Skeletal muscle satellite cell (primary cell): Measurements from ENCODE around the gene ADAM19.

ENCODE experiments used
- H3K27me3 ChIP-seq: 2 replicates; pipeline ENCODE4 v1.7.0; 2013; ENCODE audit warnings: low read length; ENCODE audit not compliant: control insufficient read depth, insufficient read depth
- H3K36me3 ChIP-seq: 2 replicates; pipeline ENCODE4 v1.7.0; 2013; ENCODE audit warnings: mild to moderate bottlenecking, control low read depth, low read length; ENCODE audit not compliant: insufficient read depth
- H3K4me1 ChIP-seq: 2 replicates; pipeline ENCODE4 v1.7.0; 2013; ENCODE audit warnings: low read length; ENCODE audit not compliant: control insufficient read depth, insufficient read depth
- H3K4me2 ChIP-seq: 2 replicates; pipeline ENCODE4 v1.7.0; 2013; ENCODE audit warnings: mild to moderate bottlenecking, low read length
- H3K4me3 ChIP-seq: 2 replicates; pipeline ENCODE4 v1.7.0; 2013; ENCODE audit warnings: low read length
- H3K9ac ChIP-seq: 2 replicates; pipeline ENCODE4 v1.7.0; 2013; ENCODE audit warnings: mild to moderate bottlenecking, low read depth, low read length, moderate library complexity
- H3K9me3 ChIP-seq: replicated peaks from 2 replicates; pipeline ENCODE4 v1.7.0; 2013; ENCODE audit warnings: mild to moderate bottlenecking, control low read depth, low read length

ADAM19 gene

DNA sequence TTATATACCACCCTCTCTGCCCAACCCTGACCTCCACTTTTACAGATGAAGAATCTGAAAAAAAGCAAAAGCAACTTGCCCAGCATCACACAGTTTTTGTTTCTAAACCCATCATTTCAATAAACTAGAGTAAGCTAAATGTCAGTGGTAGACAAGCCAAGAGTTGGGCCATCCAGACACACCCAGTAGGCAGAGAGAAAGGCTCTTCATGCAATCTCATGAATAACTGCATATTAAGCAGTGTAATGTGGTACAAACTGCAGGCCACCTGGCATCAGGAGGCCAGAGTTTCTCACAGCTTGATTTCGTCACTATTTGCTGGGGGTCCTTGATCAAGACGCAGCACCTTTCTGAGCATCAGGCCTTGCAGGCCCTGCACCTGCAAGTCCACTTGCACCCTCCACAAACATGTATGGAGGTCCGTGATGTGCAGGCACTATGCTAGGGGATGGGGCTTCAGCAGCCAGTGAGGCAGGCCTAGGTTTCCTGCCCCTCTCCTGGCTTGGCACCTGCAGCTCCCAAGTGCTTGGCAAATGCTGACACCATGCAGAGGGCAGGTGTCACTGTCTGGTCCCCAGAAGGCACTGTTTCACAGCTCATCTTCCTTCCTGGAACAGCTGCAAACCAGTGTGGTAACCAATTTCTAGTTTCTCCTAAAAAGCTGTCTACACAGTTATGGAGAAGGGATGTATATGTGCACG lies 29.8 kb downstream of the ADAM19 start:
- Histone ChIP-seq H3K9me3 (no peaks in the 10 kb centered on the region), H3K4me2 (no peak overlapping the region), H3K4me3 (no peak overlapping the region), H3K9ac (no peak overlapping the region), H3K36me3 (no peaks in the 10 kb centered on the region), H3K4me1 (peaks cover 67% of the 10 kb centered on the region), H3K27me3 (no peaks in the 10 kb centered on the region)

DNA sequence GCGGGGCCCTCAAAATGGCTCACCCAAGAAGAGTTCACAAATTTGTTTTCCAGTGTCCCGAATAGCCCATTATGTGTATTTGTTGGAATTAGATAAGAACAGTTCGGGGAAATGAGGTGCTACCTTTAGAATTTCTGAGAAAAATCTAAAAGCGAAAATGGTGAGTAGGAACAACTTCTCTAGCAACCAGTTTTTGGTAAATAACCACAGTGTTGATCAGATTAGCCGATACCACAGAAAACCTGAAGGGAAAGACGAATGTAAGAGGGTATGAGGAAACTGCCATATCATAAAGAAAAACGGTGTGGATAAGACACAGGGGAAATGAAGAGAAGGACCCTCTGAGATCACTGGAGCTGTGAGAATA lies 31.0 kb downstream of the ADAM19 start:
- H3K27me3 ChIP-seq, result no peaks in the 10 kb centered on the region
- H3K36me3 ChIP-seq, result no peaks in the 10 kb centered on the region
- no peak overlapping the region for H3K9ac ChIP-seq
- H3K4me3 ChIP-seq, result no peak overlapping the region
- H3K4me2 ChIP-seq, result no peak overlapping the region
- H3K4me1 ChIP-seq, result peaks cover 66% of the 10 kb centered on the region
- H3K9me3 ChIP-seq, result no peaks in the 10 kb centered on the region

DNA sequence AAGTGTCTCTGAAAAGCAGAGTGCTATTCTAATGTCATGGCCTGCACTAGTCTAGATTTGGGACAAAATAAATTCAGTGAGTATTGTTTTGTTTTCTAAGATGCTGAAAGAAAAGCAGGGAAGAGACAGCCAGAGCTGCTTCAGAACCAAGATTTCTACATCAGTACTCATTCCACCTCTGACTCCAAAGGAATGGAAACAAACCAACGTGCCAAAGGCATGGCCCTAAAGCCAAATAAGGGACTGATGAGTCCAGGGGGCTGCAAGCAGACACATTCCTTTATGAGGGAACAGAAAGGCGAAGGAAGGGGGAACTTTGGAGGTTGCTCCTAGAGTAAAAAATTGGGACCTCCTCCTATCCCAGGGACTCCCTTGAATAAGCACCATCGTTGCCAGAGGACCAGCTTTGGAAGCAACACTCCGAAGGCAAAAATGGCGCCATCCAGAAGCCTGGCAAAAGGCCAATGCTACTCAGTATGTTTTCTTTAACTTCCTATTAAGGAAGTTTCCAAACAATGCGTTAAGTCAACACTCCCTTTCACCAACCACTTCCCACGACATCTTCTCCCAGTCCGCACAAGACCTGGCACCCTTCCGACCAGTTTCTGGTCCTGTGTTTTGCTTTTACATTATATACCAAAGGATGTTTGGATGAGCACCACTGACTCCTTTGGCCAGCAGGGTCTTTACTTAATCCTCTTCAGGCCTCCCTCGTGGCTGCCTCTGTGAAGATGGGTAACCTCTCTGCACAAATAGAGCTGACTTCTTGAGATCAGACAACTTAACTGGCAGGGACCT lies 31.6 kb downstream of the ADAM19 start:
- Histone ChIP-seq H3K4me1 (peaks cover 60% of the 10 kb centered on the region), H3K4me2 (no peak overlapping the region), H3K4me3 (no peak overlapping the region), H3K27me3 (no peaks in the 10 kb centered on the region), H3K9me3 (no peaks in the 10 kb centered on the region), H3K36me3 (no peaks in the 10 kb centered on the region), H3K9ac (no peak overlapping the region)

DNA sequence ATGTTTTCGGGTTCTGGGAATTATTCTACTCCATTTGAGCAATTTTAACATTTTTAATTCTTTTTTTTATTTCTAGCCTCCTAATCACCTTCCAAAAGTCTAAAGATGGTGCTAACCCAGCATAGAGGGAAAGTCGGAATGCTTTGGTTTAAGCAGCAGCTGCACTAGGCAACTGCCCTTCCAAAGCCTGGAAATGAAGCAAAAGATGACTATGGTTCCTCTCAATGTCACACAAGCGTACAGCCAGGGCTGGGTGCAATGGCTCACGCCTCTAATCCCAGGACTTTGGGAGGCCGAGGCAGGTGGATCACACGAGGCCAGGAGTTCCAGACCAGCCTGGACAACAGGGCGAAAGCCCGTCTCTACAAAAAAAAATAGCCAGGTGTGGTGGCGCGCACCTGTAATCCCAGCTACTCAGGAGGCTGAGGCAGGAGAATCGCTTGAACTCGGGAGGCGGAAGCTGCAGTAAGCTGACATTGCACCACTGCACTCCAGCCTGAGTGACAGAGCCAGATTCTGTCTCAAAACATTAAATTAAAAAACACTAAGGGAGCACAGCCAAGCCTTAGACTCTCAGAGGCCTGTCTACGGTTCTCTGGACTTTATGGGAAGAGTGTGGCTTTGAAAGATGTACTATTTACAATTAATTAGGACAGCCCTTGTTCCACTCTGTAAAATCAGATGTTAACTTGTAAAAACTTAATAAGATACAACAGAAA lies 33.1 kb downstream of the ADAM19 start:
- Histone ChIP-seq H3K36me3 (peaks cover 3% of the 10 kb centered on the region), H3K9ac (no peak overlapping the region), H3K4me1 (peaks cover 44% of the 10 kb centered on the region), H3K4me3 (no peak overlapping the region), H3K4me2 (no peak overlapping the region), H3K27me3 (no peaks in the 10 kb centered on the region), H3K9me3 (no peaks in the 10 kb centered on the region)

DNA sequence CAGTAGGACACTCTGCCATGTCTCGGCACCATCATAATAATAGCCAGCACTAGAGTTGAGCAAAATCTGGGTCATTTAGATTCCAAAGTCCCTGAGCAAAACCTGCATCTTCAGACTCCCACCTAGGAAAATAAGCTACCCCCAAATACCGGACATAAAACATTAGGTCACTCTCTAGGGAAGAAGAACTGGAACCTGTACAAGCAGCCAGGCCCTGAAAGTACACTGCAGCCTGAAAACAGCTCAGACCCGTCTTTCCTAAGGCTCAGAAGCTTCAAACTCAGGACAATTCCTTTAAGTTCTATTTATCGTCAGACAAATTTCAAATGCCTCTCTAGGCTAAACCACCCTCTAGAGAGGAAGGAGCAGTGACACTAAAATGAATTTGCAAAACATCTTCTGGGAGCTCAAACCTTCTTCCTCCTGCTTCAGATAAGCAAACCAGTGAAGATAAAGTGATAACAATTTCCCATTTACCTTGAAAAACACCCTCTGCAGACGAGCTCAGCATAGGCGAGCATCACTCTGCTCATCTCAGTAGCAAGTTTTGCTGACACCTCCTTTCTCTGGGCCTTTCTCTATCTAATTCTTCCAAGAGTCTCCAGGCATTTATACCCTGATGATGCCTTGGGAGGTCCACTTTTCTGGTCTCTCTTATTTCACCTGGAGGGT lies 34.0 kb downstream of the ADAM19 start:
- H3K4me2 ChIP-seq, result peak overlapping the region; percentile 70
- H3K9ac ChIP-seq, result peak overlapping the region; percentile 41
- peaks cover 11% of the 10 kb centered on the region for H3K36me3 ChIP-seq
- peak overlapping the region; percentile 40 for H3K4me3 ChIP-seq
- no peaks in the 10 kb centered on the region for H3K27me3 ChIP-seq
- H3K9me3 ChIP-seq, result no peaks in the 10 kb centered on the region
- peaks cover 38% of the 10 kb centered on the region for H3K4me1 ChIP-seq

DNA sequence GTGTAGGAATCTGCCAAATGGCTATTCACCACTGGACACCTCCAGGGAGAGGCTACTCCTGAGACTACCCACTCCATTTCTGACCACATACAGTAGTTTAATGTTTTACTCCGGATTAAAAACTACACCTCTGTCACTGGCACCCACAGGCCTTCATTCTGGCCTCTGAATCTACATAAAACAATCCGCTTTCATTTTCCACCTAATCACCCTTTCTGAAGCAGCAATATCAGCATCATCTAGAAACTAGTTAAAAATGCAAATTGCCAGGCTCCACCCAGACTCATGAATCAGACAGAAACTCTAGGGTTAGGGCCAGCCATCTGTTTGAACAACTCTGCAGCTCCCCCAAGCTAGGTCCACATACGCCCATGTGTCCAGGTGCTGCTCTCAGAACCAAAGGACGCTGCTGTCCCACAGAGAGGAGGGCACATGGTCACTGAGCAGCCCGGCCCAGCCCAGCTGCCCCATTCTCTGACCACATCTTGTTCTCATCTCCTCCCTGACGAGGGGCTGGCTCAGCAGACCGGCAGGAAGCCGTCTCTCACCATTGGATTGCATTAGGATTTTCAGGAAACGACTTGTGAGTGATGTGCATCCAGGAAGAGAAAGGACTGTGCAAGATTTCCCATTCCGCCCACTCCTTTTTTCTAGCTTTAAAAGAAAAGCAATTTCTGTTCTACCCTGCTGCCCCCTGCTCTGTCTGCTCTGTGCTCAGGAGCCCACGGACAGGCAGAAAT lies 34.7 kb downstream of the ADAM19 start:
- Histone ChIP-seq H3K9ac (peak overlapping the region; percentile 41), H3K4me1 (peaks cover 36% of the 10 kb centered on the region), H3K9me3 (no peaks in the 10 kb centered on the region), H3K4me3 (peak overlapping the region; percentile 40), H3K4me2 (peak overlapping the region; percentile 70), H3K36me3 (peaks cover 15% of the 10 kb centered on the region), H3K27me3 (no peaks in the 10 kb centered on the region)

DNA sequence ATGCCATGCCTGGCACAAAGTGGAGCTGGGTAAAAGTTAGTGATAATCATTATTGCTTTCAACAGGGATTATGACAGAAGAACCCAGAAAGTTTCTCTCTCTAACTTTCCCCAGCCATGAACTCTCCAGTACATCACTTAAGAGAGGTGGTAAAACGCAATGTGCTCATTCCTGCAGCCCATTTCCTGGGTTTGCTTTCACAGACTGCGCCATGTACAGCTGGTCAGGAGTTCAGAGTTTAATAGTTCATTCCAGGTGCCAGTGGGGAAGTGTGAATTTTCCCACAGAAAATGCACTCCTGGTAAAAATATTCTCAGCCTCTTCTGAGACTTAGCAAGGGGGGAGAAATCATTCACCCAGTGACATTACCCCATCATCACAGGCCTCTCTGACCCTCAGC lies 35.5 kb downstream of the ADAM19 start:
- Histone ChIP-seq H3K9me3 (no peaks in the 10 kb centered on the region), H3K4me2 (no peak overlapping the region), H3K27me3 (no peaks in the 10 kb centered on the region), H3K9ac (no peak overlapping the region), H3K4me3 (no peak overlapping the region), H3K36me3 (peaks cover 22% of the 10 kb centered on the region), H3K4me1 (peaks cover 36% of the 10 kb centered on the region)

DNA sequence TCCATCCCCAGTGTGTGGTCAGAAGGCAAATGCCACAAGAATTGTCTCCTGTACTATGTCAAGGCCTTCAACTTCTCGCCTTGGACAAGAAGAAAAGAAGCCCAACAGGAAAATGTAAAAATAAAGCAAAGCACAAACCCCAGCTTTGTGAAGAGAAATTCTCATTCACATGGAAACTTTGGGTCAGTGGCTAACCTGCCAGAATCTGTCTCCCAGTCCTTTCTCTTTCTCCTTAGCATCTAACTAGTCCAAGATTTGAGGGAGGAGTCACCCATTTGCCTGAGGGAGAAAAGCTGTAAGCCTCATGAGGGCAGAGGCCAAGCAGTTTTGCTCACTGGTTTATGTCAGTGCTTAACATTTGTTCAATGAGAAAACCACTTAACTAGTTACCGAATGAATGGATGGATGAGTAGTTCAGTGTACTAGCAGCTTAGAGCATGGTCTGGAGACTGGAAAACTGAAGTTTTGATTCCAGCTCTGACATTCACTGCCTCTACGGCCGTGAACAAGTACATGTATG lies 36.0 kb downstream of the ADAM19 start:
- no peaks in the 10 kb centered on the region for H3K9me3 ChIP-seq
- H3K36me3 ChIP-seq, result peaks cover 23% of the 10 kb centered on the region
- H3K27me3 ChIP-seq, result no peaks in the 10 kb centered on the region
- H3K4me3 ChIP-seq, result no peak overlapping the region
- H3K4me1 ChIP-seq, result peaks cover 36% of the 10 kb centered on the region
- H3K4me2 ChIP-seq, result no peak overlapping the region
- H3K9ac ChIP-seq, result no peak overlapping the region

DNA sequence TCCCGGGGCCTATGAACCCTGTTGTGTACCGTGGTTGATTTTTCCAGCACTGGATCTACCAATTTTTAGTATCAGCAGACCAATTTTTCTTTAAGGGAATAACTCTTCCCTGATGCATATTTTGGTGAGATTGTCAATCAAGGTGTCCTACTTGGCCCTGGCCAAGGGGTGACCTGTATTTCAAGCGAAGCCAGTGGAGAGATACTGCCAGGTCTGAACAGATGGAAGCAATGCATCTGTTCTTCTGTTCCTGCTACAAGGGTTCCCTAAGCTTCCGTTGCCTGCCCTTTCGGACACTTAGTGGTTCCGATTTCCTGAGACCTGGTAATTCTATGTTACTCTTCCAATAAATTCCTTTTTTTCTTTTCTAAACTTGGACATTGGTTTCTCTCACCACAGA lies 37.3 kb downstream of the ADAM19 start:
- no peak overlapping the region for H3K4me3 ChIP-seq
- no peaks in the 10 kb centered on the region for H3K9me3 ChIP-seq
- peaks cover 30% of the 10 kb centered on the region for H3K4me1 ChIP-seq
- H3K9ac ChIP-seq, result no peak overlapping the region
- no peak overlapping the region for H3K4me2 ChIP-seq
- H3K36me3 ChIP-seq, result peaks cover 23% of the 10 kb centered on the region
- H3K27me3 ChIP-seq, result no peaks in the 10 kb centered on the region

DNA sequence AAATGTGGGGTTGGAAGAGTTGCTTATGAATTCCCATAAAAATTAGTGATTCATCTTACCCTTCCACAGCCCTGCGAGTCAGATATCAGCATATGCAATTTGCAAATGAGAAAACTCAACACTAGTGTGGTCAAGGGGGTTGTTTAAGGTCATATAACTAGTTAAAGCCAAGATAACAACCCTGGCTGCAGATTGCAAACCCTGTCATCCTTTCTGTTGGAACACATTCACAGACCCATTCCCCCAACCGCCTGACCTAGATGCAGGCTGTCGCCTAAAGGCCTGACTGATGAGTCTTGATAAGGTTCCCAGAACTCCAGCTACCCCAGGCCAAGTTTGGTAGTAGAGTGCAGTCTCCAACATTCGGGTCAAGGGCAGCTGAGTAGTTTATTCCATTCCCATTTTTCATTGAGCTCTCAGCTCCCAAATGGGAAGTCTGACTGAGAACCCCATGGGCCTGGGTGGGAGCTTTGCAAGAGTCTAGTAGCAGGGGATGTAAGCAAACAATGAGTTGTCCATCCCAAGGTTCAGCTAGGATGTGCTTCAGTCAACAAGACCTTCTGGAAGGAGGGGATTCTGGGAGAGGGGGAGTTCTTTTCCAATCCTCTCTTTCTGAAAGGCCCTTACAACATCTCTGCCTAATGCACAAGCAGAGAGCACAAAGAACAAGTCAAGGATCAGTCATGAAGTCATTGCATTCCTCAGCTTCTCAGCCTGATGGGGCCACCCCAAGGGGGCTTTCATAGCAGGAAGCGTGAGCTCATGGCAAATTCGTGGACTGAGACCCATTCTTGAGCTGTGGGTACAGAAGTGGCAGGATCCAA lies 40.3 kb downstream of the ADAM19 start:
- Histone ChIP-seq H3K36me3 (peaks cover 37% of the 10 kb centered on the region), H3K9me3 (no peaks in the 10 kb centered on the region), H3K4me1 (peaks cover 10% of the 10 kb centered on the region), H3K4me2 (no peak overlapping the region), H3K27me3 (no peaks in the 10 kb centered on the region), H3K9ac (no peak overlapping the region), H3K4me3 (no peak overlapping the region)
